Endothelial cell of umbilical vein (primary cell): ENCODE measurements around the gene COMMD2. TPM values are rescaled to one million over a fixed set of nuclear protein-coding genes. Genes with fewer than 3 reads are reported as not detected.

ENCODE experiments used
- BruUV-seq: library from RNA; stranded (reverse); fragments of 400-500 nt; replicated peaks from 2 replicates; lab custom pipeline; 2021; lab: Mats Ljungman, UMichigan
- CTCF ChIA-PET: fragments of 300-600, 350-600 bp; sonication (Branson Sonifier 250); formaldehyde crosslinking; loops from one replicate; lab custom pipeline; 2021; ENCODE audit warnings: antibody characterized with exemption, inconsistent platforms; lab: Charles Lee
- POLR2A ChIA-PET: fragments of 300-600, 350-600 bp; sonication (Branson Sonifier 250); formaldehyde crosslinking; loops from one replicate; lab custom pipeline; 2021; ENCODE audit warnings: antibody characterized with exemption, inconsistent platforms; lab: Charles Lee
- DNase-seq: peaks from one replicate; pipeline ENCODE4 v3.0.0-alpha.2; 2011; ENCODE audit warnings: low read depth, low spot score
- FAIRE-seq: peaks from 2 replicates; lab custom pipeline; 2011; peaks lifted over from hg19 to GRCh38; lab: Jason Lieb, UNC
- H2AFZ ChIP-seq: 2 replicates; pipeline ENCODE4 v1.6.0; 2012; ENCODE audit warnings: low read depth, low read length, control low read depth, inconsistent platforms
- H3K27ac ChIP-seq: 2 replicates; pipeline ENCODE4 v1.5.1; 2011; ENCODE audit warnings: low read depth, mild to moderate bottlenecking, control low read depth, low read length, moderate library complexity; ENCODE audit not compliant: insufficient read depth
- H3K27me3 ChIP-seq, 2 experiments: 2 replicates each; pipeline versions ENCODE4 v1.6.0 to v1.6.1; 2011; ENCODE audit warnings: low read length in 2 of 2, mixed read lengths in 1 of 2; ENCODE audit not compliant: control insufficient read depth in 2 of 2, insufficient read depth in 2 of 2
- H3K36me3 ChIP-seq, 2 experiments: 2 replicates in 1 of 2; 3 replicates in 1 of 2; pipeline ENCODE4 v1.5.1; 2011; ENCODE audit warnings: low read length in 2 of 2, mild to moderate bottlenecking in 1 of 2, moderate library complexity in 1 of 2; ENCODE audit not compliant: control insufficient read depth in 2 of 2, insufficient read depth in 2 of 2; ENCODE audit errors: extremely low read depth in 1 of 2
- H3K4me1 ChIP-seq: 3 replicates; pipeline ENCODE4 v1.5.1; 2011; ENCODE audit warnings: mild to moderate bottlenecking, low read length; ENCODE audit not compliant: control insufficient read depth, insufficient read depth; ENCODE audit errors: extremely low read depth
- H3K4me2 ChIP-seq: 2 replicates; pipeline ENCODE4 v1.6.1; 2011; ENCODE audit warnings: low read length, control low read depth, mixed read lengths; ENCODE audit not compliant: insufficient read depth
- H3K4me3 ChIP-seq, 3 experiments: fragments of 200-600 bp in 1 of 3; sonication (generic), shearing (Covaris generic) in 1 of 3; replicated peaks in 1 of 3; 2 replicates each; pipeline ENCODE4 v1.5.1; 2011 to 2016; ENCODE audit warnings: control low read depth in 3 of 3, low read length in 3 of 3, mild to moderate bottlenecking in 2 of 3, inconsistent platforms in 1 of 3, low read depth in 1 of 3, moderate library complexity in 1 of 3; ENCODE audit not compliant: insufficient read depth in 1 of 3
- H3K79me2 ChIP-seq: 2 replicates; pipeline ENCODE4 v1.6.0; 2012; ENCODE audit warnings: low read length, inconsistent platforms; ENCODE audit not compliant: control insufficient read depth, insufficient read depth
- H3K9ac ChIP-seq: replicated peaks from 2 replicates; pipeline ENCODE3; 2011; ENCODE audit warnings: low read length, control low read depth; ENCODE audit not compliant: insufficient read depth; ENCODE audit errors: extremely low read depth
- H3K9me1 ChIP-seq: replicated peaks from 3 replicates; pipeline ENCODE4 v1.6.0; 2011; ENCODE audit warnings: mild to moderate bottlenecking, low read length; ENCODE audit not compliant: control insufficient read depth, insufficient read depth; ENCODE audit errors: extremely low read depth
- H3K9me3 ChIP-seq: replicated peaks from 2 replicates; pipeline ENCODE4 v1.5.1; 2012; ENCODE audit warnings: low read length, inconsistent platforms; ENCODE audit not compliant: control insufficient read depth, insufficient read depth
- H4K20me1 ChIP-seq: replicated peaks from 2 replicates; pipeline ENCODE3; 2011; ENCODE audit warnings: mild to moderate bottlenecking, low read length; ENCODE audit not compliant: control insufficient read depth, insufficient read depth; ENCODE audit errors: extremely low read depth
- EZH2 ChIP-seq: IDR thresholded peaks from 2 replicates; pipeline ENCODE4 v1.6.1; 2012; ENCODE audit warnings: borderline replicate concordance, low read depth, mild to moderate bottlenecking, moderate library complexity, low read length, inconsistent platforms; ENCODE audit not compliant: severe bottlenecking
- FOS ChIP-seq: IDR thresholded peaks from 2 replicates; pipeline ENCODE4 v1.6.1; 2011; ENCODE audit warnings: mild to moderate bottlenecking, low read length, moderate library complexity, borderline replicate concordance; ENCODE audit not compliant: insufficient read depth
- GATA2 ChIP-seq: IDR thresholded peaks from 2 replicates; pipeline ENCODE4 v1.7.0; 2011; ENCODE audit warnings: low read depth, mild to moderate bottlenecking, moderate library complexity, mixed read lengths, low read length; ENCODE audit not compliant: insufficient read length, insufficient read depth
- JUN ChIP-seq: IDR thresholded peaks from 2 replicates; pipeline ENCODE4 v1.6.1; 2011; ENCODE audit warnings: borderline replicate concordance, low read depth; ENCODE audit not compliant: insufficient read length, insufficient read depth
- MAX ChIP-seq: IDR thresholded peaks from 2 replicates; pipeline ENCODE4 v1.6.1; 2011; ENCODE audit not compliant: insufficient read depth, insufficient read length
- MYC ChIP-seq: IDR thresholded peaks from one replicate; pipeline ENCODE4 v1.6.1; 2011; ENCODE audit warnings: mild to moderate bottlenecking, low read depth, low read length
- POLR2A ChIP-seq: IDR thresholded peaks from 2 replicates; pipeline ENCODE4 v1.6.1; 2012; ENCODE audit warnings: low read depth, mild to moderate bottlenecking, control low read depth, low read length
- POLR2AphosphoS5 ChIP-seq: IDR thresholded peaks from 2 replicates; pipeline ENCODE4 v1.6.1; 2012; ENCODE audit warnings: low read depth, mild to moderate bottlenecking, control low read depth, low read length, moderate library complexity; ENCODE audit not compliant: insufficient read depth
- dilution Hi-C: fragments of 300-500 bp; cut with MboI; formaldehyde crosslinking; loops from one replicate; pipeline ENCODE4 v1.15.0; 2019; ENCODE audit warnings: low sequenced_read_pairs; ENCODE audit not compliant: extremely low pct_ligation_motif_present
- intact Hi-C: fragments of 100-400 bp; cut with micrococcal nuclease; formaldehyde crosslinking; loops from one replicate; pipeline ENCODE4 v1.10.0; 2022
- polyA plus RNA-seq, 4 experiments: library from polyadenylated mRNA; depleted of rRNA in 3 of 4; stranded (reverse) in 3 of 4; unstranded in 1 of 4; fragments of >200 nt; gene quantifications; 2 replicates each; pipeline versions ENCODE4 v1.2.1 to v1.2.3, GENCODE V29; 2011 to 2012; ENCODE audit warnings: missing spikeins in 1 of 4
- total RNA-seq: library from RNA; stranded (reverse); gene quantifications from 2 replicates; pipeline ENCODE4 v1.2.3, GENCODE V29; 2021
- TF ChIP-seq, protein P1 (sequence below), 2 donors: IDR thresholded peaks; 1 replicate in 1 of 2; 2 replicates in 1 of 2; pipeline ENCODE4 v1.5.1; 2011; ENCODE audit warnings: low read length in 2 of 2, mild to moderate bottlenecking in 2 of 2, moderate library complexity in 2 of 2, control low read depth in 1 of 2, inconsistent platforms in 1 of 2, low read depth in 1 of 2; ENCODE audit not compliant: insufficient read depth in 1 of 2; ENCODE audit errors: extremely low read depth in 1 of 2

The COMMD2 gene
- total and polyA plus RNA-seq, 2 donors (not counting 3 experiments of a cell fraction or from before 2014, with no cell fraction given), result 18.3 to 51.0 TPM

- no TSS peak for BruUV-seq
- DNase-seq (peak; percentile 68), FAIRE-seq (no peak)
- Histone ChIP-seq H4K20me1 (no peaks in the 10 kb centered on the region), H3K36me3 (no peaks in the 10 kb centered on the region), H2AFZ (no peak overlapping the region), H3K4me1 (no peaks in the 10 kb centered on the region), H3K79me2 (no peaks in the 10 kb centered on the region), H3K27me3 (no peaks in the 10 kb centered on the region), H3K9ac (no peak overlapping the region), H3K4me2 (no peak overlapping the region), H3K9me1 (no peaks in the 10 kb centered on the region), H3K9me3 (no peaks in the 10 kb centered on the region), H3K4me3 (no peak overlapping the region), H3K27ac (no peak overlapping the region)
- dilution Hi-C loops (no loop called here), intact Hi-C loops (no loop called here)
- no peak for TF ChIP-seq POLR2A
- no peak for TF ChIP-seq JUN
- no peak for TF ChIP-seq FOS
- TF ChIP-seq POLR2AphosphoS5, result no peak
- TF ChIP-seq EZH2, result no peak
- TF ChIP-seq GATA2, result no peak
- TF ChIP-seq MYC, result no peak
- TF ChIP-seq, protein P1, sequence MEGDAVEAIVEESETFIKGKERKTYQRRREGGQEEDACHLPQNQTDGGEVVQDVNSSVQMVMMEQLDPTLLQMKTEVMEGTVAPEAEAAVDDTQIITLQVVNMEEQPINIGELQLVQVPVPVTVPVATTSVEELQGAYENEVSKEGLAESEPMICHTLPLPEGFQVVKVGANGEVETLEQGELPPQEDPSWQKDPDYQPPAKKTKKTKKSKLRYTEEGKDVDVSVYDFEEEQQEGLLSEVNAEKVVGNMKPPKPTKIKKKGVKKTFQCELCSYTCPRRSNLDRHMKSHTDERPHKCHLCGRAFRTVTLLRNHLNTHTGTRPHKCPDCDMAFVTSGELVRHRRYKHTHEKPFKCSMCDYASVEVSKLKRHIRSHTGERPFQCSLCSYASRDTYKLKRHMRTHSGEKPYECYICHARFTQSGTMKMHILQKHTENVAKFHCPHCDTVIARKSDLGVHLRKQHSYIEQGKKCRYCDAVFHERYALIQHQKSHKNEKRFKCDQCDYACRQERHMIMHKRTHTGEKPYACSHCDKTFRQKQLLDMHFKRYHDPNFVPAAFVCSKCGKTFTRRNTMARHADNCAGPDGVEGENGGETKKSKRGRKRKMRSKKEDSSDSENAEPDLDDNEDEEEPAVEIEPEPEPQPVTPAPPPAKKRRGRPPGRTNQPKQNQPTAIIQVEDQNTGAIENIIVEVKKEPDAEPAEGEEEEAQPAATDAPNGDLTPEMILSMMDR (IDR thresholded peaks at IDR 0.05; ENCODE audit: extremely low read depth in 1 of 2, insufficient read depth in 1 of 2, low read depth in 1 of 2, low read length in 2 of 2), result no peak
- no peak for TF ChIP-seq MAX
- ChIA-PET POLR2A (no interaction called here), CTCF (interaction anchor here (1.0 kb wide), 1 partner anchor 10 kb away, joined by 4 read pairs; no protein-coding TSS in a partner anchor)
Observed at GRCh38 chr3:149706905-149707304, 45.4 kb downstream of the COMMD2 start.
